AG20443 (cell line): ENCODE data around the gene SIPA1.
"Not testable (repeated sequence)": the region's sequence is repeated elsewhere in the genome, so short reads cannot be mapped to it uniquely, and the experiment has no call there.

Experiments used
- DNase-seq: peaks from one replicate; pipeline ENCODE4 v3.0.0; 2012; ENCODE audit warnings: low spot score, mixed read lengths

SIPA1 gene

DNA sequence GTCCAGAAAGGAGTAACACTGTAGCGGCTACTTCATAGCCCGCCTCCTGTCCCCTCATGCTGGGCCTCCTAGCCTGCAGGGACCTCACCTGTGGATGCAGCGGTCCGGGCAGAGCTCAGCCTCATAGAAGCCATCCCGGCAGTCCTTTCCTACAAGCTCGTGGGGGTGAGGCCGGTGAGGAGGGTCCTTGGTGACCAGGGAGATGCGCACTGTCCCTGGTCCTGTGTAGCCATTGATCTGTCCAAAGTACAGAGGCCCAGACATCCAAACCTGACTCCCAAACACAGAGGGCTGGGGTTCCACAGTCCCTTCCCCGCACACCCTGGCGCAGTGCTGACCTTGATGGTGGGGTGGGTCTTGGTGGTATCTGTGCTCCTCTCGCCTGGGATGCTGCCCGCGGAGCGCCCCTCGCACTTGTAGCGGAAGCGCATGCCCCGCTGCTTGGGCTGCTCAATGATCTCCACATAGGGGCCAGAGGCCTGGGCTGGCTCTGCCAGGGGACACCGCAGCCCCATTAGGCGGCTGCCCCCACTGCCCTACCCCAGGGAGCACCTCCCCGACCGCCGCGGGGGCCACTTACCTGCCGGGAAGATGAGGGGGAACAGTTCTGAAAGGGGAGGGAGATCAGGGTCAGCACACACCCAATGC is 23.8 kb downstream of the SIPA1 start:
- no peak for DNase-seq

DNA sequence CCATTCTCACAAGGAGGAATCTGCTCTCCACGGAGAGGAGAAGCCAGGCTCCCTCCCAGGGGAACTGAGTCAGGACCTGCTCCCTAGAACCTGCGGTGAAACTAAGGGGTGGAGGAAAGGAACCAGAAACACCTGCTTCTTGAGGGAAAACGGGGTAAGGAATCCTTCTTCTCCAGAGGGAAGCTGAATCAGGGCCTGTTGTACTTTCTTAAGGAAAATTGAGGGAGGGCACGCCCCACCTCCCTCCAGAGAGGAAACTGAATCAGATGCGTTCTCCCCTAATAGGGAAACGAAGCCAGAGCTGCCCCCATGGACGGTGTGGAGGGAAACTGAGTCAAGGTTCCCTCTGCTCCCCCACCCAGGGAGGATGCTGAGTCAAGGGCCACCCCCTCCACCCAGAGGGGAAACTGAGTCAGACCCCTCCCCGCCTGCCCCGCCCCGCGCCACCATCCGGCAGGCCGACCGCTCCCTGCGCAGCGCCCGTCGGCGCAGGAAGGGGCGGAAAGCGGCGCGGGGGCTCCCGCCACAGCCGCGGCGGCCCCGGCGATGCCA is 24.4 kb downstream of the SIPA1 start:
- DNase-seq, result no peak

DNA sequence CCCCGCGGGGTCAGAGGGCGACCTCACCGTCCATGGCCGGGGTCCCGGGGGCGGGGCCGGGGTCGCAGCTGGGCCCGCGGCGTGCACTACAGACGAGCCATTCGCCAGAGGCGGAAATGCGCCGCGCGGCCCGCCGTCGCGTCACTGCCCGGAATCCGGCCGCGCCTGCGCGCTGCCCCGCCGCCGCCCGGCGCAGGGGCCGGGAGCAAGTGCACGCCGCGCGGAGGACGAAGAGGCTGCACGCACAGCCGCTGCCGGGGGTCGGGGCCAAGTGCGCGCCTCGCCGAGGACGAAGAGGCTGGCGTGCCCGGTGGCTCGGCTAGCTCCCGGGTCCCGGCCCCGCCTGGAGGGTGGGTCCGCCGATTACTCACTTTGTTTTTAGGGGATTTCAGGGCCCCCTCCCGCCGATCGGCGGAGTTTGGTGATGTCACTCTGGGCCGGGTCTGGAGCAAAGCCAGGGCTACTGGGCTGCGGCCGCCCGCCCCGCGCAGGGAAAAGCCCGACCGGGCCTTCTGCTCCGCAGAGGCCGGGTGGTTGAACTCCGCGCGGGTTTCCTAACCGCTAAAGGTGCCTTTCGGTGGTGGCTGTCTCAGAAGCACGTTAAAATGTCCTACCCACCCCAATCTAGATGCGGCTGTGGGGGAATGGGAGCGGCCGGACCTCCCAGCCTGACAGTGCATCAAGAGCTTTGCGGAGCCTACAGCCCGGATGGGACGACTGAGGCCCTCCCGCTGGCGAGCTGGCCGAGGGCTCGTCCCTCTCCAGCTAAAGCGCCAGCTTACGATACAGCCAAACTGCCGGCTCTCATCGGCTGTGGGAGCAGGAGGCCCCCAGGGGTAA is 25.1 kb downstream of the SIPA1 start, which contains the start of gene RELA:
RELA (minus strand) TSS at position 118 of the 840 bp plus-strand sequence; CDS start at position 34, 84 bp downstream.
- DNase-seq, result peak; percentile 97

DNA sequence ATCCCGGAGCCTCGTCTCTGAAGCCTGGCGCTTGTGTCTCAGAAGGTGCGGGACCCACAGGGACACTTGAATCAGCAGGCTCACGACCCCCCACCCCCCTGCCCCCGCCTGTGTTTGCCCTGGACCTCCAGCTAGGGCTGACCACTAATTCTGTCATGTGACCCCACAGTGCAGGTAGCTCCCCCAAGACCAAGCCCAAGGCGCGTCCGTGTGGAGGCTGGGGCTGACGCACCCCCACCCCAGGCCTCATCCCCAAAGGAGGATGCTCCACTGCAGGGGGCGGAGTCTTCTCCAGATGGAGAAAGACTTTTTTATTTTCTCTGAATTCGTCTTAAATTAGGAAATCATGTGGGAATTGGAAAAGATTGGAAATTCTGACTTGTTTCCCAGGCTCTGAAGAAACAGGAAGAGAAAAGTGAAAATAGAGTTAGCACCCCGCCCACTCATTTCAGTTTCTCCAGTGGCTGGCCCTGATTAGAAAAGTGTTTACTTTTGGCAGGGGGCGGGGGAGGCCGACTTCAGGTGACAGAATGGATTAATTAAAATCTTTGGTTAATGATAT is 25.8 kb downstream of the SIPA1 start:
- DNase-seq, result peak; percentile 75

DNA sequence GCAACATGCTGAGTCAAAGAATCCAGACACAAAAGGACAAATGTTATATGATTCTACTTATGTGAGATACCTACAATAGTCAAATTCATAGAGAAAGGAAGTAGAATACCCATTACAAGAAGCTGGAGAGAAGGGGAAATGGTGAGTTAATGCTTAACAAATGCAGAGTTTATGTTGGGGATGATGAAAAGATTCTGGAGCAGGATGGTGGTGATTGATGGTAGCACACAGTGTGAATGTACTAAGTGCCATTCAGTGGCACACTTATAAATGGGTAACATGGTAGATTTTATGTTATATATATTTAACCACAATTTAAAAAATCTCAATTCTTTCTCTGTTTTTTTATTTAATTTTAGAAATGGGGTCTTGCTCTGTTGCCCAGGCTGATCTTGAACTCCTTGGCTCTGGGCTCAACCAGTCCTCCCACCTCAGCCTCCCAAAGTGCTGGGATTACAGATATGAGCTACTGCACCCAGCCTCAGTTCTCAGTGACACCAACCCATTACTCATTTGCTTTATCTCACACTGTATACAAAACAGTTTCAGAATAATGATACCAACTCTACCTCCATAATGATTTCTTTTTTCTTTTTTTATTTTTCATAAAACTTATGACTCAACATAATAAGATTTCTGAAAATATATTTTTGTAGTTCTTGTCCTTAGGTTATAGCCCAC is 34.4 kb downstream of the SIPA1 start:
- no peak for DNase-seq

DNA sequence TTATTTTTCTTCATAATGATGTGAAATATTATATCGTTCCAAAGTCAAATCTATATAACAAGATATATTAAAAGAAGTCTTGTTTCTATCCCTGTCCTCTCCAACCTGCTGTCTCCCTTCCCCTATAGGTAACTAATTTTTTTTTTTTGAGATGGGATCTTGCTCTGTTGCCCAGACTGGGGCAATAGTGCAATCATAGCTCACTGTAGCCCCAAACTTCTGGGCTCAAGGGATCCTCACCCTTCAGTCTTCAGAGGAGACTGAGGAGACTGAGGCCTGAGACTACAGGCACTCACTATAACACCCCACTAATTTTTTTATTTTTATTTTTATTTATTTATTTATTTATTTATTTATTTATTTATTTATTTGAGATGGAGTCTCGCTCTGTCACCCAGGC is 35.1 kb downstream of the SIPA1 start:
- no peak for DNase-seq

DNA sequence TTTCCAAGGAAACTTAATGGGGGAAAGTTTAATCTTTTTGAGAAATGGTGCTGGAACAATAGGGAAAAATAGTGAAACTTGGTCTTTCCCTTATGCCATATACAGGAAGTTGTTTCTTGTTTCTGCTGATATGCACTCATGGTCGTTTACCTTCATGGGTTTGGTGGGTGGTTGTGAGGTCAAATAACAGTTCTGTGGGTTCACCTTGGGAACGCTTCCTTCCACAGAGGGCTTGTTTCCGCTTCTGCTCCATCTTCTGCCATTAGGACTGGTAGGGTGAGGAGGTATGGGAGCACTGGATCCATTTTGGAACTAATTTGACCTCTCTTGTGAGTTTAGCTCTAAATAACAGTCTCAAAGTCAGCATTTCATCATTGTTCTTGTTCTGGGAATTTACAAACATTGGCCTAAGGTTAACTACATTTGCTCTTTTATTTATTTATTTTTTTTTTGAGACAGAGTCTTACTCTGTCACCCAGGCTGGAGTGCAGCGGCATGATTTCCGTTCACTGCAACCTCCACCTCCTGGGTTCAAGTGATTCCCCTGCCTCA is 42.4 kb downstream of the SIPA1 start:
- no peak for DNase-seq

DNA sequence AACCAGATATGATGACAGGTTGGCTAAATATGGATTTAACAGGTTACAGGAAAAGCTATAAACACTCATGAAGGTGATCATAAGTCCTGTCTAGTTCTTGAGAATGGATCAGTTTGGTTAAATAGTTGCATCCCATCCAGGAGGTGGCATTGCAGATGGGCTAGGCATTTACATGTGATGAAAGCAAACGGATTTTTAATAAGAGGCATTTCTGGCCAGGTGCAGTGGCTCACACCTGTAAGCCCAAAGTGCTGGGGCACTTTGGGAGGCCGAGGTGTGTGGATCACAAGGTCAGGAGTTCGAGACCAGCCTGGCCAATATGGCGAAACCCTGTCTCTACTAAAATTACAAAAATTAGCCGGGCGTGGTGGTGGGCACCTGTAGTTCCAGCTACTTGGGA is 45.6 kb downstream of the SIPA1 start:
- not testable (repeated sequence) for DNase-seq

DNA sequence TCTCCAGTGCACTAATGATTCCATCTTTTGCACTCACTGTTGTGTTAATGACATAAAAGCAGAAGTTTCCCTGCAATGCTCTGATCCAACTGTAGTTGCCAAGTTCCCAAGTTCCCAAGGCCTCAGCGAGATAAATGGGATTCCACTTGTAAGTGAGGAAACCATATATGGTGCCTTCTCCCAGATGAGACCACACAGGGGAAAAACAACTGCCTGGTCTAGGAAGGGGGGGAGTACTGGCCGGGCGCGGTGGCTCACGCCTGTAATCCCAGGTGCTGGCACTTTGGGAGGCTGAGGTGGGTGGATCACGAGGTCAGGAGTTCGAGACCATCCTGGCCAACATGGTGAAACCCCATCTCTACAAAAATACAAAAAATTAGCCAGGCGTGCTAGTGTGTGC is 48.1 kb downstream of the SIPA1 start:
- no peak for DNase-seq

DNA sequence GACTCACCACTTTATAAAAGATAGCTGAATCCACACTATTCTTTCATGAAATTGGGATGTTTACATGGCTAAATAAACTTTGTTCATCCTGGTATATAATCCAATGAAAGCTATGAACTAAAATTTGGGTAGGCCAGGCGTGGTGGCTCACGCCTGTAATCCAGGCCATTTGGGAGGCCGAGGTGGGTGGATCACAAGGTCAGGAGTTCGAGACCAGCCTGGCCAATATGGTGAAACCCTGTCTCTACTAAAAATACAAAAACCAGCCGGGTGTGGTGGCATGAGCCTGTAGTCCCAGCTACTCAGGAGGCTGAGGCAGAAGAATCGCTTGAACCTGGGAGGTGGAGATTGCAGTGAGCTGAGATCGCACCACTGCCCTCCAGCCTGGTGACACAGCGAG is 53.9 kb downstream of the SIPA1 start:
- not testable (repeated sequence) for DNase-seq

DNA sequence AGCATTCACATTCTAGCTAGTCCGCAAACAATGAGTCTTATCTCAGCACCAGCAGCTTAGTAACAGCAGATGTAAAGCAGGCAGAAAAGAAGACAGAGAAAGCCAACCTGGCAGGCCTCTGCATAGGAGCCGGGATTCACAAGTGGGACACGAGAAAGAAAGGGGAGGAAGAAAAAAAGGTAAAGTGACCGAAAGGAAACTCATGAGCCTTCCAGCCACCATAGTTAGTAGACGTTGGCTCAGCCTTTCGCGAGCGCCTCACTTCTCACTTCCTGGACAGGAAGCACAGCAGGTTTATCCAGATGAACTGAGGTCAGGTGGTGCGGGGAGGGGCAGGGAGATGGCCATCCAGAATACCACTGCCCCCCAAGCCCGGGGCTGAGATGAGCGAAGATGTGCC is 54.5 kb downstream of the SIPA1 start:
- DNase-seq, result no peak

DNA sequence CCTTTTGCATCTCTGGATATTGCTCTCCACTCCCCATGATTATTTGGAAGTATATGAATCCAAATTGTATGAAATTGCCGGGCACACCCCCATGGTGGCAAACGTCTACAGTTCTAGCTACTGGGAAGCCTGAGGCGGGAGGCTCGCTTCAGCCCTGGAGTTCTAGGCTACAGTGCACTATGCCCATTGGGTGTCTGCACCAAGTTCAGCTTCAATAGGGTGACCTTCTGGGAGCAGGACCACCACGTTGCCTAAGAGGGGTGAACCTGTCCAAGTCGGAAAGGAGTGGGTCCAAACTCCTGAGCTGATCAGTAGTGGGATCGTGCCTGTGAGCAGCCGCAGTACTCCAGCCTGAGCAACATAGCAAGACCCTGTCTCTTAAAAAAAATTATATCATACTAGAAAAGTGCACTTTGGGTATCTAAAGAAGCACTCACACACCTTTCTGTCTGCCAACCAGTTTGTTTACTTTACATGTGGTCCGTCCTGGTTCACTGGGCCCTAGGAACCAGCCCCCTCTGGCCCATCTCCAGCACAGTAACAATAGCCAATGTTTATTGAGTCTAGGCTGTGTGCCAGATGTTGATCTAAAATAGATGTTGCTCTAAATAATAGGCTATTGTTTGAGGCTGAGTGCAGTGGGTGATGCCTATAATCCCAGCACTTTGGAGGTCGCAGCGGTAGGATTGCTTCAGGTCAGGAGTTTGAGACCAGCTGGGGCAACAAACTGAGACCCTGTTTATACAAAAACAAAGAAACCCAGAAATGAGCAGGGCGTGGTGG is 57.7 kb downstream of the SIPA1 start:
- DNase-seq, result no peak

DNA sequence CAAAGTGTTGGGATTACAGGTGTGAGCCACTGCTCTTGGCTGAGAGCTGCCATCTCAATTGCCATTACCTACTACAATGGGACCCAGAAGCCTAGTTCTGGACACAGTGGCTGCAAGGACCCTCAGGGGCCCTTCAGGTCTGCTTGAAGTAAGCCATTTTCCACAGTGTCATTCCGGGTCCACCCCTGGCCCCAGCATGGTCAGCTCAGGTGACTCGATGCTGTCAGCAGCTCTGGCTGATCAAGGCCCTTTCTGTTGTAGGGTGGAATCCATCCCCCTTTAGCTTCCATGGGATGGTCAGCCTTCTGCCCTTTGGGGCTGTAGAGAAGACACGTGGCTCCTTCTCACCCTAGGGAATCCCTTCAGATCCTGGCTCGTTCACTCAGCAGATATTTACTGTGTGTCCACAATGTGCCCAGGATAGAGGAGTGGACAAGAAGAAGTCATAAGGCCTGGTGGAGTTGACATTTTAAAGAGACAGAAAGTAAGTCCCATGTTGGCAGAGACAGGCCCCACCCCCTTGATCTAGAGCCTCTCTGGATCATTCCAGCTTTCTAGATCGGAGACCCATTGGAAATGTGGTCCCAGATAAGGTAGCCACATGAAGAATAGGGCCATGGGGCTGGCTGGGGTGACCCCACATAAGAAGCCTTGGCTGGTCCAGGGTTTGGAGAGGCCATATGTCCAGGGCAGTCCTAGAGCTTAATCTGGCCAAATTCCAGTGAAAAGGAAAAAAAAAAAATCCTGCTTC is 59.1 kb downstream of the SIPA1 start:
- no peak for DNase-seq

DNA sequence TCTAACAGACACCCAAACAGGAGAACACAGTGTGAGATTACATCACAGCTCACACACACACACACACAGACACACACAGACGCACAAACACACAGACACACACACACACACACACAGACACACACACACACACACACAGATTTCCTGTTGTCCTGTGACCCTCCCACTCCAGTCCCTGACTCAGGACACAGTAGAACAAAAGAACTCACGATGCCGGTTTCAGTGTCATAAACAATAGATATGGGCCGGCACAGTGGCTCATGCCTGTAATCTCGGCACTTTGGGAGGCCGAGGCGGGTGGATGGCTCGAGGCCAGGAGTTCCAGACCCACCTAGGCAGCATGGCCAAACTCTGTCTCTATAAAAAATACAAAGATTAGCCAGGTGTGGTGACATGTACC is 60.3 kb downstream of the SIPA1 start:
- DNase-seq, result no peak

DNA sequence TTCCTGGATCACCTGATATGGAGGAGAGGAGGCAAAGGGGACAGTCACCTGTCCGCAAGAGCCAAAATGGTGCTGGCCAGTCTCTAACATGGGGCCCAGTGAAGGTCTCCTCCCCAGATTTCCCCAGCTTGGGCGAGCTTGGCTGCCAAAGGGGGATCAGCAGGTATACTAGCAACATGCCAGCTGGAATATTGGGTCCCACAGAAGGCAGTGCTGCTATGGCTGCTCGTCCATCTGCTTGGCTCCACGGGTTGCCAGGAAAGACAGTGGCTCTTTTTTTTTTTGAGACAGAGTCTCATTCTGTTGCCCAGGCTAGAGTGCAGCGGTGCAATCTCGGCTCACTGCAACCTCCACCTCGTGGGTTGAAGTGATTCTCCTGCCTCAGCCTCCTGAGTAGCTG is 61.4 kb downstream of the SIPA1 start:
- DNase-seq, result no peak

DNA sequence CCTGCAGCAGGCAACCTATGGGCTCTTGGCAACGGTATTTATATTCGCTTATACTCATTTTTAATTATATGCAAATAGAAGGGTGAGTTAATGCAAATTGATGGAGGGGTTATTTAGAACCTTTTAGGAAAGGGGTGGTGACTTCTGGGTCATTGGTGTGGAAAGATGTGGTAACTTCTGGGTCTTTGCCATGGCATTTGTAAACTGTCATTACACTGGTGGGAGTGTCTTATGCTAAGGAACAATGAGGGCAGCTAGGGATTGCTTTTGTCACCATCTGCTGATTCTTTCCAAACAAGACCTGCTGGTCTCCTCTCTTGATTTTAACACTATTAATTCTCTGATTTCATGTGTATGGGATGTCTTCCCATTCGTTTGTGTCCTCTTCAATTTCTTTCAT is 62.5 kb downstream of the SIPA1 start:
- no peak for DNase-seq
